ENCODE results near the gene GC. TPM values are rescaled to one million over a fixed set of nuclear protein-coding genes. Genes with fewer than 3 reads are reported as not detected.
"Not testable (repeated sequence)": the region's sequence is repeated elsewhere in the genome, so short reads cannot be mapped to it uniquely, and the experiment has no call there.

Gene GC
- total RNA-seq, 1 donor from 2014 or later, result not detected

- DNase-seq, result no peak
Measured at GRCh38 chr4:71765821-71766383, 18.0 kb downstream of the GC start.

- DNase-seq, result no peak
Measured at GRCh38 chr4:71765350-71765749, 18.5 kb downstream of the GC start.

- no peak for DNase-seq
Measured at GRCh38 chr4:71752383-71753042, 31.4 kb downstream of the GC start.

- DNase-seq, result no peak
Measured at GRCh38 chr4:71749008-71749594, 34.8 kb downstream of the GC start.

- no peak for DNase-seq
Measured at GRCh38 chr4:71746379-71746778, 37.5 kb downstream of the GC start.

GRCh38 chr4:71738782-71739181, 45.1 kb downstream of the GC start:
- not testable (repeated sequence) for DNase-seq

- no peak for DNase-seq
Measured at GRCh38 chr4:71732706-71733105, 51.2 kb downstream of the GC start.

- DNase-seq, result no peak
Measured at GRCh38 chr4:71732066-71732465, 51.8 kb downstream of the GC start.

GRCh38 chr4:71729856-71730255, 54.0 kb downstream of the GC start:
- no peak for DNase-seq

- peak; percentile 64 for DNase-seq
Measured at GRCh38 chr4:71713611-71714203, 70.2 kb downstream of the GC start.

- no peak for DNase-seq
Measured at GRCh38 chr4:71711985-71712348, 71.9 kb downstream of the GC start.

GRCh38 chr4:71711044-71711984, 72.6 kb downstream of the GC start:
- no peak for DNase-seq

GRCh38 chr4:71709961-71710360, 73.9 kb downstream of the GC start:
- DNase-seq, result no peak

- no peak for DNase-seq
Measured at GRCh38 chr4:71698141-71698540, 85.7 kb downstream of the GC start.

GRCh38 chr4:71697031-71697430, 86.8 kb downstream of the GC start:
- no peak for DNase-seq

GRCh38 chr4:71694961-71695360, 88.9 kb downstream of the GC start:
- DNase-seq, result no peak

- no peak for DNase-seq
Measured at GRCh38 chr4:71692963-71693362, 90.9 kb downstream of the GC start.

- DNase-seq, result no peak
Measured at GRCh38 chr4:71692198-71692597, 91.7 kb downstream of the GC start.

Measured in skin of body (tissue), 2 donors.